GM18868 (cell line): ENCODE data around the gene ZNF407.

ENCODE experiments used
- ATAC-seq: cut with Tn5 transposase; IDR thresholded peaks from one replicate; pipeline ENCODE4 v1.9.1; 2021; ENCODE audit warnings: mild to moderate bottlenecking, moderate library complexity; ENCODE audit not compliant: unreplicated experiment

The ZNF407 gene

GRCh38 chr18:74914052-74914591 is 316.5 kb downstream of the ZNF407 start:
- ATAC-seq, result no peak

DNA sequence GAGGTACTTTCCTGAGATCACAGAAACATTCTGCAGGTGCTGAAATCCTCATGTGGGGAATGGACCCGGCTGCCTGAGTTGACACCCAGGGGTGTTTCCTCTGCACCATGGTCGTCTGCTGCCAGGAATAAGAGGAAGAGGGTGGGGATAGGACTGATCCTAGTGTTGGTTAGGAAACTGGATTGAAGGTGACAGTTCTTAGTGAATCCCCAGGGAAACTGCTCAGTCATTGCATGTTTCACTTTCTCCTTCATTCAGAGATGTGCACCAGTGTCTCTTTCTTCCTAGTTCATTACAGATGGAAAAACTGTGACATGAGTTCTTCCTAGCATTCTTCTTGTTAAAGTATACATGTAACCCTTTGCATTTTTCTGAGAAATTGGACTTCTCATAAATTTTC is 317.0 kb downstream of the ZNF407 start:
- ATAC-seq, result no peak

- ATAC-seq, result no peak
Observed at GRCh38 chr18:74916773-74917393, 319.2 kb downstream of the ZNF407 start.

GRCh38 chr18:74918276-74918790 is 320.7 kb downstream of the ZNF407 start:
- no peak for ATAC-seq

DNA sequence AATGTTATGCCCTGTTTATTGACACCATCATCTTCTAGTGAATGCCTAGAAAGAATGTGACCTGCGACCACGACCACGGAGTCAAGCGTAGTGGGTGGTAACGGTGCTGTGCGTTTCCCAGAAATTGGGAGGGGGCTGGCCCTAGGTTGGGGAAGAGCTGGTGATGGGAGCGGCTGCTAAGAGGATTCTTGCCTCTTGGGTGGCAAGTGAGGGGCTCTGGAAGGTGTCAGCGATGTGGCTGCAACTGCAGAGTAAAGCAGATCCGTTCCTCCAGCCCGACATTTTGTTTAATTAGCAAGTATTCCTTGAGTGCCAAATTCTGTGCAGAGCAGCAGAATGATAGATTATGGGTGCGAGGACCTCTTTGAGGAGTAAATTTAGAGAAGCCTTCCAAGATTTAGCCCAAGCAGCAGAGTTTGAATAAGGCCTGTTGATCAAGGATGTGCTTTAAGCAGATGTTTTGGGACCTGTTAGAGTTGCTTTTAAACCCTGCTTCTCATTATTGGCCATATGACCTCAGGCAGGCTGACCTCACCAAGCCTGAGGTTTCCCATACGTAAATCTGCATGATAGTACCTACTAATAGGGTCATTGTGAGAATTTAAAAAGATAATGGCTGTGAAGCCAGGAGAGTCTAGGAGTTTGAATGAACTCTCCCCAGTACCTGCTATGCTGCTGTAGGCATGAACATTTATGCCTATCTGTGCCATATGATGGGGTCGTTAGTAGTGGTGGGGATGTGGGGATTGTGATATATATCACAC is 323.6 kb downstream of the ZNF407 start:
- no peak for ATAC-seq

- ATAC-seq, result no peak
Observed at GRCh38 chr18:74926051-74926450, 328.4 kb downstream of the ZNF407 start.

GRCh38 chr18:74928194-74928968 is 330.7 kb downstream of the ZNF407 start:
- no peak for ATAC-seq

- ATAC-seq, result no peak
Observed at GRCh38 chr18:74929110-74929509, 331.4 kb downstream of the ZNF407 start.

GRCh38 chr18:74930616-74931015 is 332.9 kb downstream of the ZNF407 start:
- ATAC-seq, result no peak

DNA sequence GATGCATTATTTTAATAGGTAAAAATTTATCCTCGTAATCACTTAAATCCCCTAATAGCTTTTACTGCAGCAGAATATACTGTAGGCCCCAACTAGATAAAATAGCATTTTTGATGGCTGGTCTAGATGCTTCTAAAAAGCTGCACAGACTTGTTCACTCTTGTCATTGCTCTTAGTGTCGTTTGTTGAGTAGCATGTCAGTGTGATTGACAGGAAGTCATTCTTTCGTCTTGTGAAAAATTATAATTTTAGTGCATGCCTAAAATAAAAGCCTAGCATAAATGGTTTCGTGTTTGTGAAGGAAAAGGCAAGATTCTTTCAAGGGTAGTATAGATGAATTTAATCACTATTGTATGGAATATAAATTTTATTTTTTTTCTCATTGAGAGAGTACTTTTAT is 336.3 kb downstream of the ZNF407 start:
- ATAC-seq, result no peak

DNA sequence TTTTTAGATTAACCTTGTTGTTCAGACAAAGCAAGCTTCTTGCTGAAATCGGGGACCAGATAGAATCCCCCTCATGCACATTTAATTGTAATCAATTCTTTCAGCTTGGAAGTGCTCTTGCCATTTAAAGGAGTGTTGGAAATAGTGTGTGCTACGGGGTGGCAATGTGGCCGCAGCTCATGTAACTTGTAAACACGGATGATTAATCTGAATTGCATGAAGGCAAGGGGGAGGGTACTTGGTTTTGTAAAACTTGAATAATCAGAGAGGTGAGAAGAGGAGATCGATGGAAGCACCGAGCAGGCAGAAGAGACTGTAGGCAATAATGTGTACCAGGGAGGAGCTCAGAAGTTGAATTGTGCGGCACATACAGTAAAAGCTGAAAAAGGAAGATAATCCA is 337.8 kb downstream of the ZNF407 start:
- ATAC-seq, result no peak

GRCh38 chr18:74936343-74936742 is 338.7 kb downstream of the ZNF407 start:
- no peak for ATAC-seq

GRCh38 chr18:74937291-74937690 is 339.6 kb downstream of the ZNF407 start:
- ATAC-seq, result no peak

- ATAC-seq, result no peak
Observed at GRCh38 chr18:74940856-74941255, 343.2 kb downstream of the ZNF407 start.

DNA sequence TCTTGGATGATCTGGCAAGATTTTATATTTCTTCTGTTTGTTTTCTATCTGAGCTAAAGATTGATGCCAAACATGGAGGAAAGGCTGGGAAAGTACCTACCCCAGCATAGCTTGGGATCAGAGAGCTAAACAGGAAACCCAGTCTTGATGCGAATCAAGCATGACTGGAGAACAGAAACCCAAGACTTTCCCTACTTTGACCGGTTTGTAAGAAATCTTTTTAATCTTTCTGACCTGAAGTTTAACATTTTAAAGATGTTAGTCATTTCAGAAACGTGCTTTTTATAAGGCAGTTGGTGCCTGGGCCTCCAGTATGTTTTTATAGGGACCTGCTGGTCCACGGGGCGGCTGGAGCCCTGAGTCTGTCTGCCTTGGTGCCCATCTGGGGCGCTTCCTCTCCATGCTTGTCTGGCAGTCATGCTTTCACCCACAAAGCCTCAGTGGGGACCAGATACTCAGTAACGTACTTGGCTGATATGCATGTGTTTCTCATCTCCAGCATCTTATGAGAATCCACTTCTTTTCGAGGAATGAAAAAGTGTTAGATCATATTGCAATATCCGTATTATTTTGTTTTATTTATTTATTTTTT is 344.7 kb downstream of the ZNF407 start:
- ATAC-seq, result peak; percentile 96

GRCh38 chr18:74944676-74945075 is 347.0 kb downstream of the ZNF407 start:
- ATAC-seq, result no peak

DNA sequence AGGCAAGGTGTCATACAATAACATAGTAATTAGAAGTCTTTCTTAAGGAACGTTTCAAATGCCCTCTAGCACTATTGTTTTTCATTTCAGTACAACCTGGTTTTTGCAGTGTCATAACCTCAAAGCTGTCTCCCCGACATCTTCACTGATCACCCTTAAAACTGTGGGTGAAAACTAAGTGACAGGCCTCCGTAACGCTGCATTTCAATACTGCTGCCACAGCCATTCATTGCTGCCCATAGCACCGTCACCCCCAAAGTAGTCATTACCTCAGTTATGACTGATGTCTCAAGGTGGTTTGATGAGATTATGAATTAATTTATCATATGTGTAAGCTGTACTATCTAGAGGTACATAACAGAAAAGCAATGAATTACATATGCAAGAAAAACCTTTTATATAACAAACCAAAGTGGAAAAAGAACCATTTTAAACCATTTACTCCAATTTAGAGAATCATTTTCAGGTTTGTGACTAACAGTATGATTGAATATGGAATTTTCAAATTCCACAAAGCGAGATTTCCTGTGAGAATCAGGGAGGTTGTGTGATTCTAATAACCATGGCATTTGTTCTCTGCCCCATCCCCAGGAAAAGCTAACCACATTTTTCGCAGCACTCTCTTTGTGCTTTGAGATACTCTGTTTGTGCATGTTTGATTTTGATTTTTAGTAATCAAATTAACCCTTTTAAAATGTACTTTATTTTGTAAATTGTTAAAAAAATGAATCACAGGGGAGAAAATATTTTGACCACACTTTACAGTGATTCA is 348.3 kb downstream of the ZNF407 start:
- no peak for ATAC-seq

DNA sequence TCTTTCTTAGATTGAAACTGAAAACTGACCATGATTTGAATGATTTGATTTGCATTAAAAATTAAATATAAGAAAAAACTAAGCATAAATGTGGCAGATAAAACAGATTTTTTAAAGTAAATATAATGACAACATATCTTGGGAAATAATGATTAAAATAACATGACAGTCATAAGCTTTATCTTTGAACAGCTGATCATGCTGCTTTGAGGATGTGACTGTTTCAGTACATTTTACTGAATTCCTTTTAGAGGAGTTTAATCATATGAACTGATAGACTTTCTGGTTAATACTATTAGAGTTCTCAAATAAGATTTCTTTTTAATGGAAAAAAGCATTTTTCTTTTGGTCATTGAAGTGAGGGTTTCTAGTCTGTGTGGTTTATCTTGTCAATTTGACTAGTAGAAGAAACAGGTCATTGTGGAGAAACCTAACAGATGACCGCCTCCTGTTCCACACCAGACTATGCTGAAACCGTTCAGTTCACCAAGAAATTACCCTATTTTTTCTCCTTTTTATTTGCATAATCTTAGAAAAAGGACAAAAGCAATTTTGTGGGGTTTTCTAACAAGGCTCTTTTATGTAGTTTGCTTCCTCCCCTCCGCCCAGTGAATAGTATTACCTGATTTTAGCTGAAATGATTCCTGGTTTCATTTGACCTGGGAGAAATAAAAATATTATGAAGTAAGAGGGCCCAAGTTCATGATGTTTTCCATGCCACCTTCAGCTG is 349.1 kb downstream of the ZNF407 start:
- no peak for ATAC-seq

GRCh38 chr18:74947417-74947816 is 349.7 kb downstream of the ZNF407 start:
- no peak for ATAC-seq

DNA sequence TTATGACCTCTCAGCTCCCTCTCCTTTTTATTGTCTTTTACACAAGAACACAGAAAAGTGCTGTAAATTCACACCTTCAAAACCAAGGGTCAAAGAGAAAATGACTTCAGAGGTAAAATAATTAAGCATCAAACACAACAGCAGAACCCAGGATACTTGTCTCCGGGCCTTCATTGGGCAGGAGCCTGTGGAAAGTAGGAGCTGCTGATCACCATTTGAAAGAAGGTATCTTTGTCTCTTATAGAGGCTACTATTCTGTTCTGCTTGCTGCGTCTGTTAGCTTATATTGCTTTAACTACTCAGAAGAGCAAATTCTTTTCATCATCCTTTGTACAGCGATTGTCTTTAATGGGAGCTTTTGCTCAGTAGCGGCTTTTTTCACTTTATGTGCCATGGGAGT is 350.2 kb downstream of the ZNF407 start:
- ATAC-seq, result no peak
